Effector memory CD8-positive, alpha-beta T cell (primary cell): ENCODE measurements around the gene EPN1.

Experiments used
- ATAC-seq: fragments of 150-1000 bp; cut with Tn5 transposase; replicated peaks from 2 replicates; pipeline ENCODE4 v1.10.0; 2021; ENCODE audit warnings: mild to moderate bottlenecking, moderate library complexity
- DNase-seq, 3 experiments: peaks; one replicate each; pipeline ENCODE4 v3.0.0; 2021
- H3K27ac Mint-ChIP-seq, 2 donors: one replicate each; pipeline ENCODE4 v1.8.0; 2022; ENCODE audit warnings: mild to moderate bottlenecking in 2 of 2, mixed read lengths in 2 of 2, moderate library complexity in 2 of 2
- H3K27me3 Mint-ChIP-seq, 2 donors: one replicate each; pipeline ENCODE4 v1.8.0; 2022; ENCODE audit warnings: mixed read lengths in 2 of 2
- H3K36me3 Mint-ChIP-seq: one replicate; pipeline ENCODE4 v1.8.0; 2022; ENCODE audit warnings: mild to moderate bottlenecking, moderate library complexity, mixed read lengths; ENCODE audit not compliant: insufficient read depth
- H3K4me1 Mint-ChIP-seq, 2 donors: one replicate each; pipeline ENCODE4 v1.8.0; 2022; ENCODE audit warnings: low read depth in 2 of 2, mixed read lengths in 2 of 2
- H3K4me3 Mint-ChIP-seq, 2 donors: one replicate each; pipeline ENCODE4 v1.8.0; 2022; ENCODE audit warnings: mild to moderate bottlenecking in 2 of 2, mixed read lengths in 2 of 2, moderate library complexity in 2 of 2
- H3K9me3 Mint-ChIP-seq, 2 donors: one replicate each; pipeline ENCODE4 v1.8.0; 2022; ENCODE audit warnings: mixed read lengths in 2 of 2

Gene EPN1

DNA sequence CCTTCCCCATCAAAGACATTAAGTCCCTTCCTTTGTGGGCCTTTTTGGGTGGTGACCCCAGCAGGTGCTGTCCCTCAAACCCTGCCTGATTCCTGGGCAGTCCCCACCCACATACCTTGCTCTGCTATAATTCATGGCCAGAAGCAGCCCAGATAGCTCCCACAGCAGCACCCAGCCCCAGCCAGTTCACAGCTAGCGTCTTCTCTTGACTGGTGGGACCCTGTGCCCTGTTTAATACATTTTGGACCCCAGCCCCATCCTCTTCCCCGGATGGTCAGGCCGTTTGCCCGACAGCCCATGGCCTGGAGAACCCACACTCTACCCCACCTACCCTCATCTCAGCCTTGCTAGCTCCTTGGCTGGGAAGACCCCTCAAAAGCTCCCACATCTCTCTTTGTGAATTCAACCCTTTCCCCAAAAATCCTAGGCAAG is 24.9 kb upstream of the EPN1 start:
- Mint-ChIP-seq H3K27me3 (peaks cover 0 to 15% of the 10 kb centered on the region in 2 donors), H3K4me3 (peak overlapping the region; percentile 53 to 82), H3K36me3 (peaks cover 40% of the 10 kb centered on the region), H3K9me3 (no peaks in the 10 kb centered on the region), H3K27ac (no peak overlapping the region), H3K4me1 (peaks cover 8 to 20% of the 10 kb centered on the region in 2 donors)
- ATAC-seq (no peak), DNase-seq (no peak)

DNA sequence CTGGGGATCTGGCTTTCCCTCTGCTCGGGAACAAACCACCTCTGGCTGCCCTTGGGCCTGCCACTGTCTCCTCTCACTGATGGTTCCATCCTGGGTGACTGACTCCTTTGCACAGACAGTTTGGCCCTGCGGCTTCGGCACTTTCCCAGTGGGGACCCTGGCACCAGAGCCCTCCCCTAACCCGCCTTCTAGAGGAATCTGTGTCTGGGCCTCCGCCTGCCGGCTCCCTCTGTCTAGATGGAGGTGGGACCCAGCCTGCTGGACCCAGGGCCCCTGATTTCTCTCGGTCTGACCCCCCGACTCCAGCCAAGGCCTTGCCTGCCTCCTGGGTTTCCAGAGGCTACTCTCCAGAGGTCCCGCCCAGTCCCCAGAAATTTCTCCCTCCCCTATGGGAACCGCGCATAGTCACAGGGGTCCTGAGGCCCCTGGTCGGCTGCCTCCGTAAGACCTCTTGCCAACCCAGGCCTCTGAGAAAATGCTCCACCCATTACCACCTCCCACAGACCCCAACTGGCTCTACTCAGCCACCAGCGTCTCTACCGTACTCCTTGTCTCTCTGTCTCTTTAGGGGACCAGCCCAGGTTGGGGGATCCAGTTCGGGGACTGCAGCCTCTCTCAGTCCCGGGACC is 24.3 kb upstream of the EPN1 start:
- Mint-ChIP-seq H3K4me3 (no peak overlapping the region), H3K36me3 (peaks cover 44% of the 10 kb centered on the region), H3K4me1 (peaks cover 10 to 23% of the 10 kb centered on the region in 2 donors), H3K9me3 (no peaks in the 10 kb centered on the region), H3K27me3 (peaks cover 0 to 15% of the 10 kb centered on the region in 2 donors), H3K27ac (peak overlapping the region; percentile 66 to 86)
- ATAC-seq = no peak
- DNase-seq = no peak

DNA sequence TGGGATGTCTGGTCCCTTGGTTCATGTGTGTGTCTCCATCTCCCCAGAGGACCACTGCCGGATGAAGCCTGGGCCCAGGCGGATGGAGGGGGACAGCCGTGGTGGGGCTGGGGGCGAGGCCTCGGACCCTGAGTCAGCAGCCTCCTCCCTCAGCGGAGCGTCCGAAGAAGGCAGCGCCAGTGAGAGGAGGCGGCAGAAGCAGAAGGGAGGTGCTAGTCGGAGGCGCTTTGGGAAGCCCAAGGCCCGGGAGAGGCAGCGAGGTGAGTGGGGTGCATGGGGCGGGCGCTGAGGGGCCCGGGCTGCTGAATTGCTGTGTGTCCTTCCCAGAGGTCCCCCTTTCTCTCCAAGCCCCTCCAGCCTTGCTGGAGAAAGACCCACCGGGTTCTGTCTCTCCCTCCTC is 23.8 kb upstream of the EPN1 start:
- peaks cover 15 to 28% of the 10 kb centered on the region in 2 donors for H3K4me1 Mint-ChIP-seq
- H3K36me3 Mint-ChIP-seq = peaks cover 42% of the 10 kb centered on the region
- no peak overlapping the region for H3K4me3 Mint-ChIP-seq
- peaks cover 0 to 15% of the 10 kb centered on the region in 2 donors for H3K27me3 Mint-ChIP-seq
- no peaks in the 10 kb centered on the region for H3K9me3 Mint-ChIP-seq
- H3K27ac Mint-ChIP-seq = peak overlapping the region in 1 of 2 donors; percentile 86
- DNase-seq = no peak
- ATAC-seq = no peak

DNA sequence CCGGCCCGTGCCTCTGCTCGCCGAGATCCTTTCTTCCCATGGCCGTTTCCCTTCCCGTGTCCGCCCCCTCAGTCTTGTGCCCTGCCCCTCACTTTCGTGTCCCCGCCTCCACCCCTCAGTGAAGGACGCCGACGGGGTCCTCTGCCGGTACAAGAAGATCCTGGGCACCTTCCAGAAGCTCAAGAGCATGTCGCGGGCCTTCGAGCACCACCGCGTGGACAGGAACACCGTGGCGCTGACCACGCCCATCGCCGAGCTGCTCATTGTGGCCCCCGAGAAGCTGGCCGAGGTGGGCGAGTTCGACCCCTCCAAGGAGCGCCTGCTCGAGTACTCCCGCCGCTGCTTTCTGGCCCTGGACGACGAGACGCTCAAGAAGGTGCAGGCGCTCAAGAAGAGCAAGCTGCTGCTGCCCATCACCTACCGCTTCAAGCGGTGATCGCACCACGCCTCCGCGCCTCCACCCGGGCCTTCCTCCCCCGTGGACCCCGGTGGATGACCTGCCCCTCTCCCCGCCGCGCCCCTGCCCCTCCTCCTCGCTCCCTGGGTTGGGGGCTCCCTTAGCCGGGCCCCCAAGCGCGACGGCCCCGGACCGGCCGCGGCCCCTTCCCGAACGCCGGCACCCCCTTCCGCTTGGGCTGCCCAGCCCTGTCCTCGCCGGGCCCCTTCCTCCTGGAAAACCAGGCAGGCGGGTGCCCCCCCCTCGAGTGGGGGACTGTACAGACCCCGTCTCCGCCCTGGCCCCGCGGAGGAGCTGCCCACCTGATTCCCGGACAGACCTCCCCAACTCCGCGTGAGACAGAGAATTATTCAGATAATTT is 22.5 kb upstream of the EPN1 start:
- Mint-ChIP-seq H3K36me3 (peaks cover 41% of the 10 kb centered on the region), H3K27ac (peak overlapping the region in 1 of 2 donors; percentile 98), H3K4me1 (peaks cover 23 to 31% of the 10 kb centered on the region in 2 donors), H3K9me3 (no peaks in the 10 kb centered on the region), H3K4me3 (peak overlapping the region in 1 of 2 donors; percentile 17), H3K27me3 (peaks cover 0 to 15% of the 10 kb centered on the region in 2 donors)
- no peak for ATAC-seq
- no peak for DNase-seq

DNA sequence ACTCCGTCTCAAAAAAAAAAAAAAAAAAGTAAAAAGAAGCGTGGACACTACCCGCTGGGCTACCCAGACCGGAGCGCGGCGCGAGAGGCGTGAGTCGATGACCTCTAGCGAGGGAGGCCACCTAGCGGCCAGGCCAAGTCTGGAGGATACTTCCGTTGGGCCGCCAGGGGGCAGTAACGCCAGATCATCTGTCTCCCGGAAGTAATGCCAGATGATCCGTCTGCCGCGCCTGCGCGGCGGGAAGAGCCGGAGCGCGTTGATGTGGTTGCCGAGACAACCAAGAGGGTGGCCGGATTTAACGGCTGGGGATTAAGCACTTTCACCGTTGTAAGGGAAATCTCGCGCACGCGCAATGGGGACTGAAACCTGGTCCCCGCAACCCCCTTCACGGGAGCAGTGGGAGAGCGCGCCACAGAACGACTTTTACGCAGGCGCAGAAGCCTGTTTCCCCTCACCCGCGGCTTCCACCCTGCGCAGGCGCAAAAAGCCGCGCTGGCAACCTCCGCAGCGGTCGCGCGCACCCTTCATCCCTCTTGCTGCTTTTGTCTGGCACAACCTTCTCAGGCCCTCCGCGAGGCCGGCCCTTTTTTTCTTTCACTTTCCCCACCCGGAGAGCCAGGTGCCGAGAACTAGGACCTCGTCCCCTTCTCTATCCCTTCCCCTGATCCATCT is 21.2 kb upstream of the EPN1 start:
- peak; percentile 98 to 99 (median 99) for DNase-seq
- ATAC-seq = peak; percentile 61
- no peaks in the 10 kb centered on the region for H3K9me3 Mint-ChIP-seq
- peaks cover 26 to 31% of the 10 kb centered on the region in 2 donors for H3K4me1 Mint-ChIP-seq
- H3K27me3 Mint-ChIP-seq = peaks cover 0 to 13% of the 10 kb centered on the region in 2 donors
- H3K27ac Mint-ChIP-seq = peak overlapping the region; percentile 96 to 98
- peak overlapping the region; percentile 90 to 92 for H3K4me3 Mint-ChIP-seq
- peaks cover 42% of the 10 kb centered on the region for H3K36me3 Mint-ChIP-seq

DNA sequence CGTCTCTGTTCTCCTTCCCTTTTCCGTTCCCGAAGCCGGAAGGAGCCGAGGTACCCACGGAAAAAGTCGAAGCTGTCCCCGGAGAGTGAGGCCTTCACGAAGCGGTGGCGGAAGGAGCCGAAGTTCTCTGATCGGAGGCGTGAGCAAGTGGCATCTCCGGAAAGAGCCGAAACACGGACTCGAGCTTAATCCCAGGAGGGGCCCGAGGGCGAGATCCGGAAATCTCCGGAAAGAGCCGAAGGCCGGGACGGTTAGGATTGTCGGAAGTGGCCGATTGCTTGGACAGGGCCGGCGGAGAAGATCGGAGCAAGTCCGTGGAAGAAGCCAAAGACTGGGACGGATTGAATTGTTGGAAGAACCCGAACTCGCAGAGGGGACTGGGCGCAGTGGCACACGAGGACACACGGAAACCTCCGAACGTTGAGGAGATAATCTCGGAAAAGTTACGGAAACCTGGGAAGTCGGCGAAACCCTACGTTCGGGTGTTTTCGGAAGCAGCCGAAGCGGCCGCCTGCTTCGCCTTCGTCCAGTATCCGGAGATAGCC is 20.6 kb upstream of the EPN1 start:
- Mint-ChIP-seq H3K27ac (peak overlapping the region; percentile 96 to 98), H3K27me3 (peaks cover 0 to 7% of the 10 kb centered on the region in 2 donors), H3K4me3 (peak overlapping the region; percentile 90 to 92), H3K36me3 (peaks cover 42% of the 10 kb centered on the region), H3K4me1 (peaks cover 32% of the 10 kb centered on the region in 2 donors), H3K9me3 (no peaks in the 10 kb centered on the region)
- DNase-seq (peak; percentile 99 to 100 (median 99)), ATAC-seq (peak; percentile 72)

DNA sequence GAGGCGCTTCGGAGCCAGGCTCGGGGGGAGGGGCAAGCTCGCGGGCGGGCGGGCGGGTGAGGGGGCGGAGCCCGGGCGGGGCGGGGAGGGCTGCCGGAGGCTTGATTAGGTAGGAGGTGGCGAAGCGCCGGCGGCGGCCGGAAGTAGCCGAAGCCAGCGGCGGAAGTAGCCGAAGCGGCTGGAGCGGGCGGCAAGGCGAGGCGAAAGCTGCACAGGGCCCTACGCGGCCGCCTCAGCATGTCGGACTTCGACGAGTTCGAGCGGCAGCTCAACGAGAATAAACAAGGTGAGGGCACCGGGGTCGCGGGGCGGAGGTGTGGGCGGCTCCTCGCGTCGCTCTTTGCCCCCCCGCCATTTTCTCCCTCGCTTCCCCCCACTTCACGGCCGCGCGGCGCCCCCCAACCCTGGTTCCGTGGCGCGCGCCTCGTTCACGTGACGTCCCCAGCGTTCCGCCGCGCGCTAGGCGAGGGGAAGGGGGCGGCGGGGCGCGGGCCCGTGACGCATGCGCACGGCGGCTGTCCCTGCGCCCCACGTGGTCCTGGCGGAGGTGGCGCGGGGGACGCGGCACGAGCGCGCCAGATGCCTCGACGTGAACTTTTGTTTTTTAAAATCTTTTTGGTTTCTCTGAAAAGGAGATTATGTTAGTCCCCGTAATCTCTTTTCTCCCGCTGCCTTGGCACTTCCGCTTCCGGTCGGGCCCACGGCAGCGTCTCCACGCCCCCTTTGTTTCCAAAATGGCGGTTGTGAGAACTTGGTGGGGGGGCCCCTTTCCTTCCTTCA is 20.0 kb upstream of the EPN1 start, which contains the start of gene U2AF2:
TSS of gene U2AF2 (plus strand) at position 168 of the 780 bp plus-strand sequence. CDS start at position 238, 70 bp downstream.
- H3K4me1 Mint-ChIP-seq = peaks cover 33 to 38% of the 10 kb centered on the region in 2 donors
- DNase-seq = peak; percentile 95 to 97 (median 96)
- peaks cover 45% of the 10 kb centered on the region for H3K36me3 Mint-ChIP-seq
- no peaks in the 10 kb centered on the region for H3K9me3 Mint-ChIP-seq
- H3K4me3 Mint-ChIP-seq = peak within 1 kb of the TSS; percentile 90 to 92
- ATAC-seq = peak; percentile 40
- H3K27me3 Mint-ChIP-seq = peaks cover 0 to under 1% of the 10 kb centered on the region in 2 donors
- H3K27ac Mint-ChIP-seq = peak within 1 kb of the TSS; percentile 96 to 98

DNA sequence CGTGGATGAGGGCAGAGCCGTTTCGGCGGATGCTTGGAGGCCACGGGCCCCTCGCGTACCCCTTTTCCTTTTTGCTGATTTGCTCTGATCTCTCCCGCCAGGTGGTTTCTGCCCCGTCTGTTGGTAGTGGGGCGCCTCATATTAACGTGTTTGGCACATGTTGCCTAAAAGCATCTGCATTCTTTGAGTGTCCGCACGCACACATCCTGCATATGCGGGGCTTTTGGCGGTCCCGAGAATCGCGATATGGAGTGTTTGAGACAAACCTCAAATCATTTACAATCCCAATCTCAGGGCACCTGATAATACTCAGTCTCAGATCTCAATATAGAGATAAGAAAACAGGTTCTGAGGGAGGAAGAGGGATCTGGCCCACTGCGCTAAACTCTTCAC is 19.4 kb upstream of the EPN1 start:
- ATAC-seq = no peak
- peak overlapping the region; percentile 96 to 98 for H3K27ac Mint-ChIP-seq
- H3K36me3 Mint-ChIP-seq = peaks cover 51% of the 10 kb centered on the region
- peak overlapping the region; percentile 90 to 92 for H3K4me3 Mint-ChIP-seq
- H3K27me3 Mint-ChIP-seq = no peaks in the 10 kb centered on the region
- H3K9me3 Mint-ChIP-seq = no peaks in the 10 kb centered on the region
- no peak for DNase-seq
- H3K4me1 Mint-ChIP-seq = peaks cover 38 to 43% of the 10 kb centered on the region in 2 donors

DNA sequence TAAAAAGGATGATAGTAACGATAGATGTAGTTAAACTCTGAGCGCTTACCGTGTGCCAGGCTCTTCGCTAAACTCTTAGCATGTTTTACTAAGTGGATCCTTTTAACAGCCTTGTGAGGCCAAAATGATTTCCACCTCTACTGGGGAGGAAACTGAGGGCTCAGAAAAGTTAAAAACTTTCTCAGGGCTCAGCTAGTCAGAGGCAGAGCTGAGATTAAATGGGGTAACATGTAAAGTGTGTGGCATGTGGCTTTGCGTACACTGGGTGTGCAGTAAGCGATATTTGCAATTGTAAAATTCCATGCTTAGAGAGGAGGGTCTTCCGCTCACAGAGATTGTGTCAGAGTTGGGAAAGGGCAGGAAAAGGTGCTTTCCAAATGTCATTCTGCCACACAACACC is 18.5 kb upstream of the EPN1 start:
- Mint-ChIP-seq H3K9me3 (no peaks in the 10 kb centered on the region), H3K4me1 (peaks cover 38 to 44% of the 10 kb centered on the region in 2 donors), H3K27ac (peak overlapping the region; percentile 96 to 98), H3K36me3 (peaks cover 59% of the 10 kb centered on the region), H3K4me3 (peak overlapping the region; percentile 90 to 92), H3K27me3 (no peaks in the 10 kb centered on the region)
- ATAC-seq (no peak), DNase-seq (no peak)

DNA sequence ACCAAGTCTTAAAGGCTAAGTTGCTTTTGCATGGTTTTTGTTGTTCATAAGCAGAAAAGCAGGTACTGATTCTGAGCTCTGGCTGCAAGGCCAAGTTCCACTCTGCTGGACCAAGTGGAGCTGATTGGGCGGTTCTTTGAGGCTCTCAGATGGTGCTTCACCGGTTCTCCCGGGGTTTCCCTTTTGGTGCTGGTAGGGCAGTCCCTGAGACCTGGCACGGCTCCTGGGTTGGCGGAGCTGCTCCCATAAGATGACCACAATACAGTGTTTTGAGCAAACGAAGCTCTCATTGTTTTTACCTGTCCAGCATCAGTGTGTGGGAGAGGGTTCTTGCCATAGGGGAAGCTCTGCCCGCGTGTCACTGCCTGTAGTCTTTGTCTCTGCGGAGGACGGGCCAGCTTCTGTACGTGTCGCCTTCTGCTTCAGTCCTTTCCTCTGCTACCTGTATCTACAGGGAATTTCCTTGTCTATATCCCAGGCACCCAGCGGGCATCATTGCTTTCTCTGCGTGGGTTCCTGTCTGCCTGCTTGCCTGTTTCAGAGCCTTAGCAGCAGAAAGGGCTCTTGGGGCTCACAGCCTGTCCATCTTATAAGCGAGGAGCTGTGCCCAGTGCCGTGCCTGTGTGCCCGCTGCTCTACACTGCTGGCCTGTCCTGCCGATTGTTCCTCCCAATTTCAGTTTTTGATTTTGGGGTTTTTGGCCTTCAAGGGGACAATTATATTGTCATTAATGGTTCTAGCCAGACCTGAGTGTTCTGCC is 17.9 kb upstream of the EPN1 start:
- peak overlapping the region; percentile 90 to 92 for H3K4me3 Mint-ChIP-seq
- peaks cover 41 to 51% of the 10 kb centered on the region in 2 donors for H3K4me1 Mint-ChIP-seq
- H3K36me3 Mint-ChIP-seq = peaks cover 65% of the 10 kb centered on the region
- DNase-seq = no peak
- peak overlapping the region; percentile 88 to 98 for H3K27ac Mint-ChIP-seq
- no peaks in the 10 kb centered on the region for H3K9me3 Mint-ChIP-seq
- no peaks in the 10 kb centered on the region for H3K27me3 Mint-ChIP-seq
- ATAC-seq = no peak

DNA sequence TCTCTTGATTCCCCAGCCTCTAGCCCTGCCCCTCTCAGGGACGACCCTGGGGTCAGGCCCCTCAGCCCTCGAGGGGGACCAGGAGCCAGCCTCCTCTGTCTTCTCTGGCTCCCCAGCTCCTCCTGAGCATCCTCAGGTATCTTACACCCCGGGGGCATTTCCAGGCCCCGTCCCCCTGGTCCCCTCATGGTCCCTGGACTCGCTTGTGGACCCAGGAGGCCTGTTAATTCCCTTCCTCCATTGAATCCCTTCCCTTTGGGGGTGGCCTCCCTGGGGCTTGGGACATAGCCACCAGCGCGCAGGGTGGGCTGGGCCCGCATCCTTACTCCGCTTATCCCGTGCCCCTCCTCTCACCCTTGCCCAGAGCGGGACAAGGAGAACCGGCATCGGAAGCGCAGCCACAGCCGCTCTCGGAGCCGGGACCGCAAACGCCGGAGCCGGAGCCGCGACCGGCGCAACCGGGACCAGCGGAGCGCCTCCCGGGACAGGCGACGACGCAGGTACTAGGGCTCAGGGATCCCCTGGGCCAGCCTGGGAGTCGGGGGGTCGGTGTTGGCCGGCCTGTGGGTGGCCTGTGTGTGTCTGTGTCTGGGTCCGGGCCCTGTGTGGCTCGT is 16.1 kb upstream of the EPN1 start:
- no peaks in the 10 kb centered on the region for H3K9me3 Mint-ChIP-seq
- ATAC-seq (no peak), DNase-seq (no peak)
- H3K4me3 Mint-ChIP-seq = peak overlapping the region; percentile 90 to 92
- H3K27me3 Mint-ChIP-seq = no peaks in the 10 kb centered on the region
- H3K27ac Mint-ChIP-seq = peak overlapping the region; percentile 82 to 88
- peaks cover 51 to 56% of the 10 kb centered on the region in 2 donors for H3K4me1 Mint-ChIP-seq
- peaks cover 77% of the 10 kb centered on the region for H3K36me3 Mint-ChIP-seq
